ENCODE data around the gene WDR7. TPM values are rescaled to one million over a fixed set of nuclear protein-coding genes. Genes with fewer than 3 reads are reported as not detected.

The WDR7 gene
- total and polyA plus RNA-seq, 9 donors, result 7.3 to 18.1 (median 9.6) TPM

GRCh38 chr18:57035590-57035989 lies 384.4 kb downstream of the WDR7 start:
- no peak overlapping the region for H3K27ac ChIP-seq (ENCODE audit: low read length)
- H3K9me3 ChIP-seq (replicated peaks; ENCODE audit: control insufficient read depth, low read depth, low read length), result no peaks in the 10 kb centered on the region
- no peaks in the 10 kb centered on the region for H3K4me1 ChIP-seq (ENCODE audit: control insufficient read depth, insufficient read depth, low read length)
- no peaks in the 10 kb centered on the region for H3K27me3 ChIP-seq (ENCODE audit: control insufficient read depth, insufficient read depth, low read length)
- H3K36me3 ChIP-seq (ENCODE audit: control insufficient read depth, insufficient read depth, low read length), result no peaks in the 10 kb centered on the region
- 82% methylated on average over 1 of the region's 2 CpGs for WGBS (ENCODE audit: insufficient coverage)
- H3K4me3 ChIP-seq (ENCODE audit: low read length), result no peak overlapping the region
- no peak for DNase-seq

GRCh38 chr18:57038395-57038794 lies 387.2 kb downstream of the WDR7 start:
- no peaks in the 10 kb centered on the region for H3K36me3 ChIP-seq (ENCODE audit: control insufficient read depth, insufficient read depth, low read length)
- no peaks in the 10 kb centered on the region for H3K27me3 ChIP-seq (ENCODE audit: control insufficient read depth, insufficient read depth, low read length)
- no peak overlapping the region for H3K27ac ChIP-seq (ENCODE audit: low read length)
- no peaks in the 10 kb centered on the region for H3K4me1 ChIP-seq (ENCODE audit: control insufficient read depth, insufficient read depth, low read length)
- H3K4me3 ChIP-seq (ENCODE audit: low read length), result no peak overlapping the region
- H3K9me3 ChIP-seq (replicated peaks; ENCODE audit: control insufficient read depth, low read depth, low read length), result no peaks in the 10 kb centered on the region
- no peak for DNase-seq
- WGBS (ENCODE audit: insufficient coverage), result 71% methylated on average over 5 of the region's 6 CpGs

GRCh38 chr18:57040175-57040574 lies 389.0 kb downstream of the WDR7 start:
- Histone ChIP-seq H3K27ac (ENCODE audit: low read length) (no peak overlapping the region), H3K4me1 (ENCODE audit: control insufficient read depth, insufficient read depth, low read length) (no peaks in the 10 kb centered on the region), H3K27me3 (ENCODE audit: control insufficient read depth, insufficient read depth, low read length) (no peaks in the 10 kb centered on the region), H3K36me3 (ENCODE audit: control insufficient read depth, insufficient read depth, low read length) (no peaks in the 10 kb centered on the region), H3K9me3 (replicated peaks; ENCODE audit: control insufficient read depth, low read depth, low read length) (no peaks in the 10 kb centered on the region), H3K4me3 (ENCODE audit: low read length) (no peak overlapping the region)
- WGBS (ENCODE audit: insufficient coverage), result 90% methylated on average over 2 of the region's 3 CpGs
- no peak for DNase-seq

- Histone ChIP-seq H3K9me3 (replicated peaks; ENCODE audit: control insufficient read depth, low read depth, low read length) (peaks cover 2% of the 10 kb centered on the region), H3K36me3 (ENCODE audit: control insufficient read depth, insufficient read depth, low read length) (no peaks in the 10 kb centered on the region), H3K27me3 (ENCODE audit: control insufficient read depth, insufficient read depth, low read length) (no peaks in the 10 kb centered on the region), H3K4me1 (ENCODE audit: control insufficient read depth, insufficient read depth, low read length) (no peaks in the 10 kb centered on the region), H3K27ac (ENCODE audit: low read length) (no peak overlapping the region), H3K4me3 (ENCODE audit: low read length) (no peak overlapping the region)
- no peak for DNase-seq
- WGBS (ENCODE audit: insufficient coverage), result 85% methylated on average over 2 of the region's 3 CpGs
Observed at GRCh38 chr18:57043241-57043640, 392.1 kb downstream of the WDR7 start.

GRCh38 chr18:57048351-57048750 lies 397.2 kb downstream of the WDR7 start:
- 75% methylated on average over 6 of the region's 9 CpGs for WGBS (ENCODE audit: insufficient coverage)
- no peak overlapping the region for H3K4me3 ChIP-seq (ENCODE audit: low read length)
- H3K27ac ChIP-seq (ENCODE audit: low read length), result no peak overlapping the region

GRCh38 chr18:57048859-57049258 lies 397.7 kb downstream of the WDR7 start:
- Histone ChIP-seq H3K9me3 (replicated peaks; ENCODE audit: control insufficient read depth, low read depth, low read length) (peaks cover 2% of the 10 kb centered on the region), H3K27me3 (ENCODE audit: control insufficient read depth, insufficient read depth, low read length) (no peaks in the 10 kb centered on the region), H3K4me1 (ENCODE audit: control insufficient read depth, insufficient read depth, low read length) (no peaks in the 10 kb centered on the region), H3K4me3 (ENCODE audit: low read length) (no peak overlapping the region), H3K27ac (ENCODE audit: low read length) (no peak overlapping the region), H3K36me3 (ENCODE audit: control insufficient read depth, insufficient read depth, low read length) (no peaks in the 10 kb centered on the region)
- DNase-seq, result no peak
- 53% methylated on average over 9 of the region's 9 CpGs for WGBS (ENCODE audit: insufficient coverage)

More at GRCh38 chr18:57048351-57048750, 397.2 kb downstream of the WDR7 start:
- no peaks in the 10 kb centered on the region for H3K36me3 ChIP-seq (ENCODE audit: control insufficient read depth, insufficient read depth, low read length)
- H3K4me1 ChIP-seq (ENCODE audit: control insufficient read depth, insufficient read depth, low read length), result no peaks in the 10 kb centered on the region
- H3K9me3 ChIP-seq (replicated peaks; ENCODE audit: control insufficient read depth, low read depth, low read length), result peaks cover 2% of the 10 kb centered on the region
- no peak for DNase-seq
- no peaks in the 10 kb centered on the region for H3K27me3 ChIP-seq (ENCODE audit: control insufficient read depth, insufficient read depth, low read length)

GRCh38 chr18:57050310-57050949 lies 399.3 kb downstream of the WDR7 start:
- no peak overlapping the region for H3K27ac ChIP-seq (ENCODE audit: low read length)
- no peaks in the 10 kb centered on the region for H3K4me1 ChIP-seq (ENCODE audit: control insufficient read depth, insufficient read depth, low read length)

GRCh38 chr18:57051021-57051656 lies 400.0 kb downstream of the WDR7 start:
- Histone ChIP-seq H3K4me1 (ENCODE audit: control insufficient read depth, insufficient read depth, low read length) (no peaks in the 10 kb centered on the region), H3K4me3 (ENCODE audit: low read length) (no peak overlapping the region), H3K27me3 (ENCODE audit: control insufficient read depth, insufficient read depth, low read length) (no peaks in the 10 kb centered on the region), H3K9me3 (replicated peaks; ENCODE audit: control insufficient read depth, low read depth, low read length) (no peaks in the 10 kb centered on the region), H3K27ac (ENCODE audit: low read length) (no peak overlapping the region), H3K36me3 (ENCODE audit: control insufficient read depth, insufficient read depth, low read length) (no peaks in the 10 kb centered on the region)
- no peak for DNase-seq
- WGBS (ENCODE audit: insufficient coverage), result 8% methylated on average over 3 of the region's 3 CpGs

More at GRCh38 chr18:57050310-57050949, 399.3 kb downstream of the WDR7 start:
- DNase-seq, result no peak
- Histone ChIP-seq H3K4me3 (ENCODE audit: low read length) (no peak overlapping the region), H3K27me3 (ENCODE audit: control insufficient read depth, insufficient read depth, low read length) (no peaks in the 10 kb centered on the region), H3K9me3 (replicated peaks; ENCODE audit: control insufficient read depth, low read depth, low read length) (peaks cover 2% of the 10 kb centered on the region), H3K36me3 (ENCODE audit: control insufficient read depth, insufficient read depth, low read length) (no peaks in the 10 kb centered on the region)
- 59% methylated on average over 4 of the region's 6 CpGs for WGBS (ENCODE audit: insufficient coverage)

- Histone ChIP-seq H3K4me1 (ENCODE audit: control insufficient read depth, insufficient read depth, low read length) (no peaks in the 10 kb centered on the region), H3K4me3 (ENCODE audit: low read length) (no peak overlapping the region), H3K27ac (ENCODE audit: low read length) (no peak overlapping the region), H3K27me3 (ENCODE audit: control insufficient read depth, insufficient read depth, low read length) (no peaks in the 10 kb centered on the region), H3K36me3 (ENCODE audit: control insufficient read depth, insufficient read depth, low read length) (no peaks in the 10 kb centered on the region), H3K9me3 (replicated peaks; ENCODE audit: control insufficient read depth, low read depth, low read length) (no peaks in the 10 kb centered on the region)
- 61% methylated on average over 2 of the region's 4 CpGs for WGBS (ENCODE audit: insufficient coverage)
- DNase-seq, result peak; percentile 9
Observed at GRCh38 chr18:57051657-57052044, 400.5 kb downstream of the WDR7 start.

GRCh38 chr18:57052173-57052572 lies 401.0 kb downstream of the WDR7 start:
- H3K4me1 ChIP-seq (ENCODE audit: control insufficient read depth, insufficient read depth, low read length), result no peaks in the 10 kb centered on the region
- no peaks in the 10 kb centered on the region for H3K36me3 ChIP-seq (ENCODE audit: control insufficient read depth, insufficient read depth, low read length)
- H3K27me3 ChIP-seq (ENCODE audit: control insufficient read depth, insufficient read depth, low read length), result no peaks in the 10 kb centered on the region
- no CpG with 5 or more reads among the region's 4 CpGs for WGBS (ENCODE audit: insufficient coverage)
- no peaks in the 10 kb centered on the region for H3K9me3 ChIP-seq (replicated peaks; ENCODE audit: control insufficient read depth, low read depth, low read length)
- no peak for DNase-seq
- H3K27ac ChIP-seq (ENCODE audit: low read length), result no peak overlapping the region
- no peak overlapping the region for H3K4me3 ChIP-seq (ENCODE audit: low read length)

All from muscle of leg (tissue), 11 donors.